HG03571 (cell line): ENCODE data around the gene TIGD7.
A peak's percentile ranks its signal among the peaks of the same experiment; 100 is the strongest.

Experiments
- ATAC-seq: cut with Tn5 transposase; IDR thresholded peaks from one replicate; pipeline ENCODE4 v1.9.1; 2021; ENCODE audit not compliant: unreplicated experiment

The TIGD7 gene, protein sequence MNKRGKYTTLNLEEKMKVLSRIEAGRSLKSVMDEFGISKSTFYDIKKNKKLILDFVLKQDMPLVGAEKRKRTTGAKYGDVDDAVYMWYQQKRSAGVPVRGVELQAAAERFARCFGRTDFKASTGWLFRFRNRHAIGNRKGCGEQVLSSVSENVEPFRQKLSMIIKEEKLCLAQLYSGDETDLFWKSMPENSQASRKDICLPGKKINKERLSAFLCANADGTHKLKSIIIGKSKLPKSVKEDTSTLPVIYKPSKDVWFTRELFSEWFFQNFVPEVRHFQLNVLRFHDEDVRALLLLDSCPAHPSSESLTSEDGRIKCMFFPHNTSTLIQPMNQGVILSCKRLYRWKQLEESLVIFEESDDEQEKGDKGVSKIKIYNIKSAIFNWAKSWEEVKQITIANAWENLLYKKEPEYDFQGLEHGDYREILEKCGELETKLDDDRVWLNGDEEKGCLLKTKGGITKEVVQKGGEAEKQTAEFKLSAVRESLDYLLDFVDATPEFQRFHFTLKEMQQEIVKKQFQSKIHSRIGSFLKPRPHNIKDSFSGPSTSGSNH

GRCh38 chr16:3305109-3306068, at the start of gene TIGD7, which contains the start of gene ZNF75A:
Gene TIGD7 (minus strand): TSS chr16:3305430. CDS start chr16:3300614, 4,816 bp downstream.
Gene ZNF75A (plus strand): TSS chr16:3305497. CDS start chr16:3308429, 2,932 bp downstream.
- ATAC-seq = peak; percentile 92

DNA sequence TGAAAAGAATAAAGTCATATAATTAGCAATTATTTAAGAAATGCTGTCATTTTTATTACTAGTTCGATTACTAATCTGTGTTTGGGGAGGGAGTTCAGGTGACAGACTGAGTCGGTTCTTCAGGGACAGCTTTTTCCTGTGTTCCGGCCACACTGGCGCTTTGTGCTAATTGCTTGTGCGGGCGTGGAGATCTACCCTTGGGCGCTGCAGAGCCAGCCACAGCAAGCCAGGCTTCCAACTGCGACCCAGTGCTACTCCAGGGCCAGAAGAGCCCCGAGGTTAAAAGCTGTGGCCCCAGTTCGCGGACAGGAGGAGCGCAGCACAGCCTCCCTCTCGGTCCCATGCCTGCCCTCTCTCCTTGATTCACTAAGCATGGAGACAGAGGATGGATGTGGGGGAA, 43.9 kb upstream of the TIGD7 start:
- no peak for ATAC-seq

GRCh38 chr16:3348547-3349167, 43.4 kb upstream of the TIGD7 start:
- ATAC-seq = no peak

GRCh38 chr16:3347586-3347985, 42.4 kb upstream of the TIGD7 start:
- ATAC-seq = no peak

DNA sequence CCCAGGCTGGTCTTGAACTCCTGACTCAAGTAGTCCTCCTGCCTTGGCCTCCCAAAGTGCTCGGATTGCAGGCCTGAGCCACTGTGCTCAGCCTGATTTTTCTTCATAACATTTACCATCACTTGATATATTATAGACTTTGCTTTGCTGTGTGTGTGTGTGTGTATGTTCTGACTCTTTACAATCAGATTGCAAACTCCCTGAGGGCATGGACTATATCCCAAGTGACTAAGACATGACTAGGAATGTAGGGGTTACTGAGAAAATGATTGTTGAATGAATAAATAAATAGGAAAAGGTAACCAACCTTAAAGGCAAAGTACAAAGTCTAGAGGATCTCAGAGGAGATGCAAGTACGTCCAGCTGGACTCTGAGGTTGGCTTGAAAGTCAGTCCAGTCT, 40.8 kb upstream of the TIGD7 start:
- ATAC-seq = no peak

GRCh38 chr16:3328643-3329042, 23.4 kb upstream of the TIGD7 start:
- no peak for ATAC-seq

- no peak for ATAC-seq
These were observed 22.9 kb upstream of the TIGD7 start for GRCh38 chr16:3328104-3328503.

DNA sequence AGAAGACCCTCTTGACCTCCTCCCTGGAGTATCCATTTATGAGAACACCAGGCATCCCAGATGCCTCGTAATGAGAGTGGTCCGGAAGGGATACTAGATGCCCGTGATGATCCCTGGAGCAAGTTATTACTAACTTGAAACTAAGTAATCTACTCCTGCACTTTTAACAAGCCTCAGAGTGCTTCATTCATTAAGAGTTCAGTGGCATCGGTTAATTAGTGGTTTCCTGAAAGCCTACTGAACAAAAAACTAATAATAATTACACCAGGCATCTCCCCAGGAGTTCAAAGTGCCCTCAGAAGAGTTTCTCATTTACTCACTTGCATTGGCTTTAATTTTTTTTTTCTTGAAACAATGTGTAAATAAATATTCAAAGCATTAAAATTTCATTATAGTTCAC, 22.3 kb upstream of the TIGD7 start:
- ATAC-seq = no peak

DNA sequence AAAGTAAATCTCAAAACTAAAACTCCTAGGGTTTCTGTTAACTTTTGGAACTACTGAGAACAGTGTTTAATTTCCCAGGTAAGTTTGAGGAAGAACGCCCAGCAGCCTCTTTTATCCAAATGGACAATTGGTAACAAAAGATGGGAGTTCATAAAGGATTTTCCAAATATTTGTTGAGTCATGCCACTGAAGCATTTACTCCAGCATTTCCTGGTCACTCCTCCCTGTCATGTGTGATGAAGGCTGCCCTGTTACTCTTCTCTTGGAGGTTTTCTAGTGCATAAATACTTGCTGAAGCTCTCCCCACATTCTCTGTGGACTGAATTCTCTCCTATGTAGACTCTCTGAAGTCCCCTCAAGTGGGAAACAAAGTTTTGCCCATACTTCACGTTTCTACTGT, 16.6 kb upstream of the TIGD7 start:
- ATAC-seq = no peak

- ATAC-seq = no peak
These were observed 12.2 kb upstream of the TIGD7 start for GRCh38 chr16:3317315-3317999.

DNA sequence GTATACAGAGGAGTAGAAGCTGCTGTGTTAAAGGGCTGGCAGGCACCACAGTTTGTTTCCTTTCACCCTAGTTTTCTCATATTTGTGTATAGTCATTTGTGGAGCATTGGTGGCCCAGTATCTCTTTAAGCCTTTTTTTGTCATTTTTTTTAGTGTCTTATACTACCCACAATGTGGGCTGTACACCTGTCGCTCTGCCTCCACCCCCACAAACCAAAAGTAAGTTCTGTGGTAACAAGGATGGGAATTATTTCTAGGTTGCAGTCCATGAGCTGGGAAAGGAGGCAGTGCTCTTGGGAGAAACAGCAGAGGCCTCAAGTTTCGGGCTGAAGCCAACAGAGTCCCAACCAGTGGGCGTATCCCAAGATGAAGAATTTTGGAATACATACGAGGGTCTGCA, 6.3 kb upstream of the TIGD7 start:
- no peak for ATAC-seq

DNA sequence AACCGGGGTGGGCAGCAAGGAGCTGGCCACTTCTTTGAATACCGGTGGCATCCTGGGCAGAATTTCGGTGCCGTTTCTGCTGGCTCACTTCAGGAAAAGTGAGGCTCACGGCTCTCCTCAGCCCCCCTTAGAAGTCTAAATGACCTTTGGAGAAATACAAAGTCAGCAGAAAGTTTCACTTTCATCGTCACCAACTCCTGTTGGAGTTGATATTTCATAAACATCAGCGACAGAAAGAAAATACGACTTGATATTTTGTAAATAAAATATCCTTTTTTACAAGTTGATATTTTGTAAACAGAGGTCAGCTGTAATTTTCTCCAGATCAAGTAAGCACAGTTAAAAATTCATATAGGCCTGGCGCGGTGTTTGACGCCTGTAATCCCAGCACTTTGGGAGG, 848 bp upstream of the TIGD7 start:
- ATAC-seq = no peak

GRCh38 chr16:3304370-3304769, 860 bp downstream of the TIGD7 start:
- no peak for ATAC-seq

GRCh38 chr16:3295783-3296182, 9.4 kb downstream of the TIGD7 start:
- ATAC-seq = no peak

GRCh38 chr16:3295209-3295608, 10.0 kb downstream of the TIGD7 start:
- ATAC-seq = no peak

GRCh38 chr16:3292604-3293003, 12.6 kb downstream of the TIGD7 start:
- no peak for ATAC-seq

- no peak for ATAC-seq
These were observed 15.1 kb downstream of the TIGD7 start for GRCh38 chr16:3289998-3290673.

- ATAC-seq = no peak
These were observed 20.1 kb downstream of the TIGD7 start for GRCh38 chr16:3285131-3285530.

- ATAC-seq = no peak
These were observed 21.4 kb downstream of the TIGD7 start for GRCh38 chr16:3283543-3284447.
